NCI-H2081 (cell line): ENCODE measurements around the gene SYT13.
A peak's percentile ranks its signal among the peaks of the same experiment; 100 is the strongest.
"Not testable (repeated sequence)": the region's sequence is repeated elsewhere in the genome, so short reads cannot be mapped to it uniquely, and the experiment has no call there.

Experiments used
- DNase-seq, 2 experiments: peaks; one replicate each; lab custom pipeline; 2025; lab: John Stamatoyannopoulos, UW

SYT13 gene

GRCh38 chr11:45272701-45273100 lies 13.4 kb downstream of the SYT13 start:
- no peak for DNase-seq

GRCh38 chr11:45270946-45271716 lies 15.0 kb downstream of the SYT13 start:
- DNase-seq: no peak

GRCh38 chr11:45269678-45270077 lies 16.5 kb downstream of the SYT13 start:
- DNase-seq: no peak

- DNase-seq: no peak
These were observed 18.4 kb downstream of the SYT13 start for GRCh38 chr11:45267652-45268299.

- no peak for DNase-seq
These were observed 19.1 kb downstream of the SYT13 start for GRCh38 chr11:45267052-45267451.

- no peak for DNase-seq
These were observed 19.5 kb downstream of the SYT13 start for GRCh38 chr11:45266676-45267020.

- DNase-seq: no peak
These were observed 20.0 kb downstream of the SYT13 start for GRCh38 chr11:45265969-45266675.

- no peak for DNase-seq
These were observed 21.2 kb downstream of the SYT13 start for GRCh38 chr11:45264839-45265515.

GRCh38 chr11:45263773-45264172 lies 22.4 kb downstream of the SYT13 start:
- no peak for DNase-seq

GRCh38 chr11:45262900-45263299 lies 23.2 kb downstream of the SYT13 start:
- peak in 1 of 2 experiments; percentile 65 for DNase-seq

- DNase-seq: no peak
These were observed 26.1 kb downstream of the SYT13 start for GRCh38 chr11:45260071-45260470.

GRCh38 chr11:45259592-45259991 lies 26.5 kb downstream of the SYT13 start:
- no peak for DNase-seq

GRCh38 chr11:45258982-45259530 lies 27.1 kb downstream of the SYT13 start:
- no peak for DNase-seq

GRCh38 chr11:45254070-45254469 lies 32.1 kb downstream of the SYT13 start:
- no peak for DNase-seq

- DNase-seq: no peak
These were observed 32.5 kb downstream of the SYT13 start for GRCh38 chr11:45253640-45254039.

- DNase-seq: no peak
These were observed 33.3 kb downstream of the SYT13 start for GRCh38 chr11:45252877-45253276.

GRCh38 chr11:45252134-45252856 lies 33.8 kb downstream of the SYT13 start:
- DNase-seq: peak in 1 of 2 experiments; percentile 24

GRCh38 chr11:45250035-45250718 lies 36.0 kb downstream of the SYT13 start:
- no peak for DNase-seq

GRCh38 chr11:45249372-45249771 lies 36.8 kb downstream of the SYT13 start:
- not testable (repeated sequence) for DNase-seq

GRCh38 chr11:45248501-45249011 lies 37.6 kb downstream of the SYT13 start:
- no peak for DNase-seq

GRCh38 chr11:45247433-45247832 lies 38.7 kb downstream of the SYT13 start:
- no peak for DNase-seq
